ENCODE measurements around the gene DAD1. TPM values are rescaled to one million over a fixed set of nuclear protein-coding genes. Genes with fewer than 3 reads are reported as not detected.
A peak's percentile ranks its signal among the peaks of the same experiment; 100 is the strongest.

The DAD1 gene
- total RNA-seq, 1 donor from 2014 or later = 223 TPM

DNA sequence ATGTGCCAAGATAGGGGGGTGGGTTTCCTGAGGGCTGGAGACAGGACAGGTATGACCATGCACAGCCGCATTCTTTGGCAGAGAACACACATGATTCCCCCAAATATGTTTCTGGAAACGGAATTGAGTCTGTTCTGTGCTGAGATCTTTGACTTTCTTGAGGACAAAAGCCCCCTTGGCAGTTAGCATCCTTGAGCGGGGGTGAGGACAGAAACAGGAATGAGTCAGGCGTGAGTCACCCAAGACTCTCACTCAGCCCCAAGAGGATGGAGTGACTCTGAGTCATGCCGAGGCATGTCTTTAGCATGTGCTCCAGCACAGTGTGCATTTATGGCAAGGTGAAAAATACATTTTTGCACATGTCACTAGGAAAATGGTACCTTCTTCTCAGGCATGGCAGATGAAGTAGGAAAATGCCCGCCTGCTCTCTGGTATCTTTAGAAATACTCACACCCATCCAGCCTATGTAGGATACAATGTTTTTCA lies 52.1 kb downstream of the DAD1 start:
- H3K4me3 Mint-ChIP-seq (ENCODE audit: unreplicated experiment) = no peak overlapping the region
- H3K9me3 Mint-ChIP-seq (ENCODE audit: unreplicated experiment) = no peaks in the 10 kb centered on the region
- H3K27me3 Mint-ChIP-seq (ENCODE audit: unreplicated experiment) = no peaks in the 10 kb centered on the region
- no peaks in the 10 kb centered on the region for H3K36me3 Mint-ChIP-seq (ENCODE audit: unreplicated experiment)
- no peak for DNase-seq (ENCODE audit: extremely low spot score, unreplicated experiment)
- peaks cover 33% of the 10 kb centered on the region for H3K4me1 Mint-ChIP-seq (ENCODE audit: unreplicated experiment)
- H3K27ac Mint-ChIP-seq (ENCODE audit: unreplicated experiment) = peak overlapping the region; percentile 63
- TF ChIP-seq, protein P1, sequence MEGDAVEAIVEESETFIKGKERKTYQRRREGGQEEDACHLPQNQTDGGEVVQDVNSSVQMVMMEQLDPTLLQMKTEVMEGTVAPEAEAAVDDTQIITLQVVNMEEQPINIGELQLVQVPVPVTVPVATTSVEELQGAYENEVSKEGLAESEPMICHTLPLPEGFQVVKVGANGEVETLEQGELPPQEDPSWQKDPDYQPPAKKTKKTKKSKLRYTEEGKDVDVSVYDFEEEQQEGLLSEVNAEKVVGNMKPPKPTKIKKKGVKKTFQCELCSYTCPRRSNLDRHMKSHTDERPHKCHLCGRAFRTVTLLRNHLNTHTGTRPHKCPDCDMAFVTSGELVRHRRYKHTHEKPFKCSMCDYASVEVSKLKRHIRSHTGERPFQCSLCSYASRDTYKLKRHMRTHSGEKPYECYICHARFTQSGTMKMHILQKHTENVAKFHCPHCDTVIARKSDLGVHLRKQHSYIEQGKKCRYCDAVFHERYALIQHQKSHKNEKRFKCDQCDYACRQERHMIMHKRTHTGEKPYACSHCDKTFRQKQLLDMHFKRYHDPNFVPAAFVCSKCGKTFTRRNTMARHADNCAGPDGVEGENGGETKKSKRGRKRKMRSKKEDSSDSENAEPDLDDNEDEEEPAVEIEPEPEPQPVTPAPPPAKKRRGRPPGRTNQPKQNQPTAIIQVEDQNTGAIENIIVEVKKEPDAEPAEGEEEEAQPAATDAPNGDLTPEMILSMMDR (IDR thresholded peaks at IDR 0.05) = no peak

DNA sequence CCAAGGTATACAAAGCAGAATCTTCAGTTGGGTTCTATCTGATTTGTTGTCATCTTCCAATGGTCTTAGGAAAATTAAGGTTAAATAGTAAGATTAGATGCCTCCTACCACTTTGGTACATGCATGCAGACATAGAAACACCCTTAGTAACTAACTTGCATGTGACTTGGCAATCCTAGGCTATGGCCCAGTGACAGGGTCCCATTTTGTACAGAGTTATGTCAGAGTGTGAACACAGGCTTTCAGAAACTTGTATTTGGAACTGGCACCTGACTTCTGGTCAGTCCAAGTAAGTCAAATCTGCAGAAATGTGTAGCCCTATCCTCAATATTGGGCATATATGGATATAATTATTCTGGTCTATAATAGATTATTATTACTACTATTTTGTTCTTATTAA lies 53.1 kb downstream of the DAD1 start:
- Mint-ChIP-seq H3K27me3 (ENCODE audit: unreplicated experiment) (no peaks in the 10 kb centered on the region), H3K9me3 (ENCODE audit: unreplicated experiment) (no peaks in the 10 kb centered on the region), H3K36me3 (ENCODE audit: unreplicated experiment) (no peaks in the 10 kb centered on the region), H3K4me3 (ENCODE audit: unreplicated experiment) (no peak overlapping the region), H3K27ac (ENCODE audit: unreplicated experiment) (no peak overlapping the region), H3K4me1 (ENCODE audit: unreplicated experiment) (peaks cover 33% of the 10 kb centered on the region)
- DNase-seq (ENCODE audit: extremely low spot score, unreplicated experiment) = no peak
- TF ChIP-seq, protein P1 (IDR thresholded peaks at IDR 0.05) = no peak

DNA sequence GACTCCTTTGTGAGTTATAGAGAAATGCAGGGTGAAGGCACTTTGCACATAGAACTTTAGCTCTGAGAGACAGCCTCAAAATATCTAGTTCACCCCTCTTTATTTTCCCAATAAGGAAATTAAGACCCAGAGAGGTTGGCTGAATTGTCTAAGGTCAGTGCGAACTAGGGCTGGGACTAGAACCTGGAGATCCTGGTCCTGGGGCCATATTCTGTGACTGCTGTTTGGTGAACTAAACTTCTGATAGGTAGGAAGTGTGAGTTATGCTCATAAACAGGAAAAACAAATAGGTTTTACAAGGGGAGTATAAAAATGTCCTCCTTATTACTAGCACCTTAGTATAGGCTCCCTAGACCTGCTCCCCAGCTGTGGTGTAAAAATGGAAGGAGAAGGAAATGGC lies 53.9 kb downstream of the DAD1 start:
- no peak for DNase-seq (ENCODE audit: extremely low spot score, unreplicated experiment)
- H3K4me3 Mint-ChIP-seq (ENCODE audit: unreplicated experiment) = no peak overlapping the region

DNA sequence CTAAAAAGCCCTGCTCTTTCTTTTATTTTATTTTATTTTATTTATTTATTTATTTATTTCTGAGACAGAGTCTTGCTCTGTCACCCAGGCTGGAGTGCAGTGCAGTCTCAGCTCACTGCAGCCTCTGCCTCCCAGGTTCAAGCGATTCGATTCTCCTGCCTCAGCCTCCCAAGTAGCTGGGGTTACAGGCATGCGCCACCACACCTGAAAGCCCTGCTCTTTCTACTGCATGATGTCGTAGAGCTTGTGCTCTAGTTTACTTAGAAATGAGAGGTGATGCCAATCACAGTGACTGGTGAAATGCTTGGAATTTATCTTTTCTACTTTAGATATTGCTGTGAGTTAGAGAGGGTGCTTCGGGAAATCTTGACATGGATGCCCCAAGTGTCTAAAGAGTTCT lies 54.5 kb downstream of the DAD1 start:
- no peaks in the 10 kb centered on the region for H3K36me3 Mint-ChIP-seq (ENCODE audit: unreplicated experiment)
- TF ChIP-seq, protein P1 (IDR thresholded peaks at IDR 0.05) = no peak
- H3K27ac Mint-ChIP-seq (ENCODE audit: unreplicated experiment) = no peak overlapping the region
- DNase-seq (ENCODE audit: extremely low spot score, unreplicated experiment) = no peak
- H3K9me3 Mint-ChIP-seq (ENCODE audit: unreplicated experiment) = no peaks in the 10 kb centered on the region
- H3K27me3 Mint-ChIP-seq (ENCODE audit: unreplicated experiment) = no peaks in the 10 kb centered on the region
- peaks cover 33% of the 10 kb centered on the region for H3K4me1 Mint-ChIP-seq (ENCODE audit: unreplicated experiment)
- H3K4me3 Mint-ChIP-seq (ENCODE audit: unreplicated experiment) = no peak overlapping the region

More for the DNA sequence above, 53.9 kb downstream of the DAD1 start:
- Mint-ChIP-seq H3K9me3 (ENCODE audit: unreplicated experiment) (no peaks in the 10 kb centered on the region), H3K27me3 (ENCODE audit: unreplicated experiment) (no peaks in the 10 kb centered on the region), H3K4me1 (ENCODE audit: unreplicated experiment) (peaks cover 33% of the 10 kb centered on the region), H3K36me3 (ENCODE audit: unreplicated experiment) (no peaks in the 10 kb centered on the region), H3K27ac (ENCODE audit: unreplicated experiment) (no peak overlapping the region)
- TF ChIP-seq, protein P1 (IDR thresholded peaks at IDR 0.05) = no peak

DNA sequence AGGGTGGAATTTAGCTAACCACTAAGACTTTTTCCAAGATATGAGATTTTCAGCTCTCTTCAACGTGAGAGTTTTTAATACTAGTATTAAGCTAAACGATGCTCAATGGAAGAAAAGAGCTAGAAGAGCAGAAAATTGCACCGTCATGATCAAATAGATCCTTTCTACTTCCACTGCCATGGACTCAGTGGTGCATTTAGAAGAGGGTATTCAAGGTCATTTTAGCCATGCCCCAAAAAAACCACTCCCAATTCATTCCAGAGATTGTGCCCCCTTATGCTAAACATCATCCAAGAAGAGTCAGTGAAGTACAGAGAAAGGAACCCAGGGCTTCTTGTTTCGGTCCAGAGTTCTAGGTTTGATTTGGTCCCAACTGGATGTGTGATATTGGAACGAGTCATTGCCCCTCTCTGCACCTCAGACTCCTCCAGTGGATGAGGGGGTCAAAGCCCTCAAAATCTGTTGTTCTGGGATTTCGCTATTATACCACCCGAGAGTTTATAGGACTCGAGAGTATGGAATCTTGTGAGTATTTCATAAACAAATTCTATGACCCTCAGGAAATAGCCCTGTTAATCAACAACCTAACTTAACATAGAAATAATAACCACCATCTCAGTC lies 55.2 kb downstream of the DAD1 start:
- Mint-ChIP-seq H3K27ac (ENCODE audit: unreplicated experiment) (no peak overlapping the region), H3K27me3 (ENCODE audit: unreplicated experiment) (no peaks in the 10 kb centered on the region), H3K9me3 (ENCODE audit: unreplicated experiment) (no peaks in the 10 kb centered on the region), H3K4me3 (ENCODE audit: unreplicated experiment) (no peak overlapping the region), H3K36me3 (ENCODE audit: unreplicated experiment) (no peaks in the 10 kb centered on the region), H3K4me1 (ENCODE audit: unreplicated experiment) (peaks cover 33% of the 10 kb centered on the region)
- no peak for DNase-seq (ENCODE audit: extremely low spot score, unreplicated experiment)
- TF ChIP-seq, protein P1 (IDR thresholded peaks at IDR 0.05) = no peak
